ENCODE data around the gene XIST. TPM values are rescaled to one million over a fixed set of nuclear protein-coding genes. Genes with fewer than 3 reads are reported as not detected.

Gene XIST
- total and polyA plus RNA-seq, 4 donors: 0.93 to 225 (median 65.0) TPM; not detected in 1

GRCh38 chrX:73859622-73860021 lies 7.1 kb upstream of the XIST start:
- WGBS: 96% methylated on average over 1 of the region's 1 CpG
- no peaks in the 10 kb centered on the region for H3K4me1 ChIP-seq (ENCODE audit: control insufficient read depth in 4 of 4, insufficient read depth in 4 of 4, low read length in 3 of 4)
- no peaks in the 10 kb centered on the region for H3K9me3 ChIP-seq (ENCODE audit: control insufficient read depth in 4 of 4, low read length in 3 of 4)
- TF ChIP-seq GABPA (IDR thresholded peaks at IDR 0.05 in 1 of 2, conservative IDR thresholded peaks at IDR 0.05 in 1 of 2): no peak
- no peak for TF ChIP-seq HNF4A (conservative IDR thresholded peaks at IDR 0.05)
- no peak for TF ChIP-seq ZBTB33 (IDR thresholded peaks at IDR 0.05)
- no peak for TF ChIP-seq CTCF (IDR thresholded peaks at IDR 0.05; ENCODE audit: low read depth, low read length, missing input control)
- TF ChIP-seq YY1 (IDR thresholded peaks at IDR 0.05): no peak
- no peaks in the 10 kb centered on the region for H3K27me3 ChIP-seq (ENCODE audit: control insufficient read depth in 4 of 4, insufficient read depth in 4 of 4, low read length in 3 of 4)
- H3K27ac ChIP-seq (ENCODE audit: low read depth in 1 of 2, low read length in 2 of 2): no peak overlapping the region
- no peak overlapping the region for H3K4me3 ChIP-seq (ENCODE audit: low read depth in 1 of 3, low read length in 3 of 3)
- no peak overlapping the region for H3K9ac ChIP-seq (ENCODE audit: low read depth in 1 of 2, low read length in 2 of 2)
- H3K36me3 ChIP-seq (ENCODE audit: control insufficient read depth in 4 of 4, insufficient read depth in 3 of 4, low read depth in 1 of 4, low read length in 3 of 4): no peaks in the 10 kb centered on the region
- DNase-seq (ENCODE audit: low spot score): no peak

- Histone ChIP-seq H3K27me3 (ENCODE audit: control insufficient read depth in 4 of 4, insufficient read depth in 4 of 4, low read length in 3 of 4) (no peaks in the 10 kb centered on the region), H3K4me3 (ENCODE audit: low read depth in 1 of 3, low read length in 3 of 3) (no peak overlapping the region), H3K27ac (ENCODE audit: low read depth in 1 of 2, low read length in 2 of 2) (no peak overlapping the region), H3K9ac (ENCODE audit: low read depth in 1 of 2, low read length in 2 of 2) (no peak overlapping the region), H3K9me3 (ENCODE audit: control insufficient read depth in 4 of 4, low read length in 3 of 4) (no peaks in the 10 kb centered on the region), H3K36me3 (ENCODE audit: control insufficient read depth in 4 of 4, insufficient read depth in 3 of 4, low read depth in 1 of 4, low read length in 3 of 4) (no peaks in the 10 kb centered on the region), H3K4me1 (ENCODE audit: control insufficient read depth in 4 of 4, insufficient read depth in 4 of 4, low read length in 3 of 4) (peaks cover 0 to 3% (median 0%) of the 10 kb centered on the region in 4 donors)
- peak; percentile 89 to 98 for TF ChIP-seq RAD21 (IDR thresholded peaks at IDR 0.05)
- peak; percentile 78 for TF ChIP-seq CTCF (IDR thresholded peaks at IDR 0.05; ENCODE audit: low read depth, low read length, missing input control)
- TF ChIP-seq HNF4A (conservative IDR thresholded peaks at IDR 0.05): no peak
- 2% methylated on average over 2 of the region's 2 CpGs for WGBS
- DNase-seq (ENCODE audit: low spot score): peak; percentile 43
Measured at GRCh38 chrX:73855546-73855945, 3.0 kb upstream of the XIST start.

- peak overlapping the region in 2 of 3 donors; percentile 64 to 76 for H3K4me3 ChIP-seq (ENCODE audit: low read depth in 1 of 3, low read length in 3 of 3)
- H3K9ac ChIP-seq (ENCODE audit: low read depth in 1 of 2, low read length in 2 of 2): peak overlapping the region in 1 of 2 donors; percentile 61
- peaks cover 0 to 28% (median 24%) of the 10 kb centered on the region in 4 donors for H3K4me1 ChIP-seq (ENCODE audit: control insufficient read depth in 4 of 4, insufficient read depth in 4 of 4, low read length in 3 of 4)
- H3K27ac ChIP-seq (ENCODE audit: low read depth in 1 of 2, low read length in 2 of 2): peak overlapping the region; percentile 82 to 92
- no peaks in the 10 kb centered on the region for H3K36me3 ChIP-seq (ENCODE audit: control insufficient read depth in 4 of 4, insufficient read depth in 3 of 4, low read depth in 1 of 4, low read length in 3 of 4)
- WGBS: 97% methylated on average over 19 of the region's 19 CpGs
- no peak for DNase-seq (ENCODE audit: low spot score)
- no peaks in the 10 kb centered on the region for H3K9me3 ChIP-seq (ENCODE audit: control insufficient read depth in 4 of 4, low read length in 3 of 4)
- no peaks in the 10 kb centered on the region for H3K27me3 ChIP-seq (ENCODE audit: control insufficient read depth in 4 of 4, insufficient read depth in 4 of 4, low read length in 3 of 4)
- TF ChIP-seq ZBTB33 (IDR thresholded peaks at IDR 0.05) (no peak), HNF4G (IDR thresholded peaks at IDR 0.05) (no peak), MAX (IDR thresholded peaks at IDR 0.05) (no peak), EGR1 (IDR thresholded peaks at IDR 0.05; ENCODE audit: low read depth in 2 of 2) (no peak), TAF1 (conservative IDR thresholded peaks at IDR 0.05) (no peak), HNF4A (conservative IDR thresholded peaks at IDR 0.05) (no peak), GABPA (IDR thresholded peaks at IDR 0.05 in 1 of 2, conservative IDR thresholded peaks at IDR 0.05 in 1 of 2) (no peak), YY1 (IDR thresholded peaks at IDR 0.05) (no peak), REST (IDR thresholded peaks at IDR 0.05) (no peak), JUND (IDR thresholded peaks at IDR 0.05) (no peak), SP1 (IDR thresholded peaks at IDR 0.05) (no peak), RXRA (IDR thresholded peaks at IDR 0.05) (no peak), RAD21 (IDR thresholded peaks at IDR 0.05) (no peak)
Measured at GRCh38 chrX:73852022-73852421, 492 bp downstream of the XIST start.
